HG03175 (cell line): Measurements from ENCODE around the gene DBF4.

Experiments used
- ATAC-seq: cut with Tn5 transposase; IDR thresholded peaks from one replicate; pipeline ENCODE4 v1.9.1; 2021; ENCODE audit warnings: mild to moderate bottlenecking, moderate library complexity; ENCODE audit not compliant: unreplicated experiment

The DBF4 gene

GRCh38 chr7:87948371-87948770 is 72.1 kb downstream of the DBF4 start:
- no peak for ATAC-seq
